Smooth muscle cell (in vitro differentiated cells): ENCODE data around the gene EDC3. TPM values are rescaled to one million over a fixed set of nuclear protein-coding genes. Genes with fewer than 3 reads are reported as not detected.
A peak's percentile ranks its signal among the peaks of the same experiment; 100 is the strongest.

ENCODE experiments used
- DNase-seq: peaks from one replicate; lab custom pipeline; 2025; ENCODE audit not compliant: unreplicated experiment; lab: John Stamatoyannopoulos, UW
- H2AFZ ChIP-seq: fragments of 200-600 bp; sonication (generic); 2 replicates; pipeline ENCODE4 v1.6.0; 2016; ENCODE audit warnings: antibody characterized with exemption, low read depth, mild to moderate bottlenecking
- H3F3A ChIP-seq: fragments of 200-600 bp; sonication (generic); 2 replicates; pipeline ENCODE4 v1.6.0; 2017; ENCODE audit warnings: antibody characterized with exemption, low read depth
- H3K27ac ChIP-seq: fragments of 200-600 bp; sonication (generic); 2 replicates; pipeline ENCODE4 v1.5.1; 2016; ENCODE audit warnings: low read depth, mild to moderate bottlenecking
- H3K27me3 ChIP-seq: fragments of 200-600 bp; sonication (generic); 2 replicates; pipeline ENCODE4 v1.6.1; 2016; ENCODE audit warnings: low read depth, mild to moderate bottlenecking
- H3K36me3 ChIP-seq: fragments of 200-600 bp; sonication (generic); 2 replicates; pipeline ENCODE4 v1.5.1; 2016; ENCODE audit warnings: low read depth
- H3K4me1 ChIP-seq: fragments of 200-600 bp; sonication (generic); 2 replicates; pipeline ENCODE4 v1.5.1; 2016; ENCODE audit warnings: low read depth
- H3K4me2 ChIP-seq: fragments of 200-600 bp; sonication (generic); 2 replicates; pipeline ENCODE4 v1.6.0; 2016; ENCODE audit warnings: mild to moderate bottlenecking
- H3K4me3 ChIP-seq: fragments of 200-600 bp; sonication (generic); 2 replicates; pipeline ENCODE4 v1.5.1; 2016; ENCODE audit warnings: mild to moderate bottlenecking
- H3K79me2 ChIP-seq: fragments of 200-600 bp; sonication (generic); 2 replicates; pipeline ENCODE4 v1.6.0; 2016; ENCODE audit warnings: low read depth, mild to moderate bottlenecking
- H3K9ac ChIP-seq: fragments of 200-600 bp; sonication (generic); 2 replicates; pipeline ENCODE4 v1.6.0; 2016; ENCODE audit warnings: low read depth
- H3K9me3 ChIP-seq: fragments of 200-600 bp; sonication (generic); replicated peaks from 2 replicates; pipeline ENCODE4 v1.5.1; 2016; ENCODE audit warnings: low read depth
- H4K20me1 ChIP-seq: fragments of 200-600 bp; sonication (generic); 2 replicates; pipeline ENCODE4 v1.6.0; 2016; ENCODE audit warnings: low read depth
- CTCF ChIP-seq: fragments of 200-600 bp; sonication (generic); IDR thresholded peaks from 2 replicates; pipeline ENCODE4 v1.5.1; 2017; ENCODE audit warnings: borderline replicate concordance, mild to moderate bottlenecking, antibody characterized with exemption; ENCODE audit not compliant: insufficient read depth, poor library complexity, severe bottlenecking
- WGBS: methylation state at CpG from one replicate; pipeline ENCODE4 v1.1.7; 2016; ENCODE audit warnings: low lambda C conversion rate; 5-methylcytosine and 5-hydroxymethylcytosine counted together
- polyA plus RNA-seq: library from polyadenylated mRNA; unstranded; fragments of >200 nt; fragmentation: Nextera tagmentation; extraction: Ambion mirVana; gene quantifications from 2 replicates; pipeline ENCODE4 v1.2.1, GENCODE V29; 2016
- total RNA-seq: library from RNA; depleted of rRNA; stranded (reverse); fragments of >200 nt; gene quantifications from 2 replicates; pipeline ENCODE4 v1.2.3, GENCODE V29; 2014

Gene EDC3
- total and polyA plus RNA-seq, 2 experiments from 2014 or later: 18.4 to 26.7 TPM

- H2AFZ ChIP-seq: no peak overlapping the region
- no peak overlapping the region for H3K27ac ChIP-seq
- DNase-seq: no peak
- H4K20me1 ChIP-seq: peaks cover 98% of the 10 kb centered on the region
- H3K4me3 ChIP-seq: no peak overlapping the region
- H3K4me2 ChIP-seq: no peak overlapping the region
- H3K4me1 ChIP-seq: peaks cover 6% of the 10 kb centered on the region
- peaks cover 58% of the 10 kb centered on the region for H3K79me2 ChIP-seq
- H3K9ac ChIP-seq: no peak overlapping the region
- H3K36me3 ChIP-seq: peaks cover 7% of the 10 kb centered on the region
- WGBS: 95% methylated on average over 21 of the region's 21 CpGs
- H3K9me3 ChIP-seq: no peaks in the 10 kb centered on the region
- TF ChIP-seq CTCF: no peak
- H3F3A ChIP-seq: peaks cover 5% of the 10 kb centered on the region
- no peaks in the 10 kb centered on the region for H3K27me3 ChIP-seq
These were observed 73.9 kb downstream of the EDC3 start for GRCh38 chr15:74621936-74622335.

GRCh38 chr15:74621546-74621920 lies 74.3 kb downstream of the EDC3 start:
- Histone ChIP-seq H3K9ac (no peak overlapping the region), H3K4me3 (no peak overlapping the region), H3K4me2 (no peak overlapping the region), H3F3A (peaks cover 5% of the 10 kb centered on the region), H2AFZ (no peak overlapping the region), H3K4me1 (peaks cover 9% of the 10 kb centered on the region), H3K36me3 (peaks cover 7% of the 10 kb centered on the region), H3K27ac (no peak overlapping the region), H3K9me3 (no peaks in the 10 kb centered on the region), H4K20me1 (peaks cover 98% of the 10 kb centered on the region), H3K27me3 (no peaks in the 10 kb centered on the region), H3K79me2 (peaks cover 62% of the 10 kb centered on the region)
- no peak for TF ChIP-seq CTCF
- DNase-seq: no peak
- WGBS: 96% methylated on average over 10 of the region's 16 CpGs

GRCh38 chr15:74620636-74621545 lies 74.9 kb downstream of the EDC3 start:
- no peak overlapping the region for H3K9ac ChIP-seq
- 74% methylated on average over 23 of the region's 23 CpGs for WGBS
- TF ChIP-seq CTCF: peak; percentile 73
- peaks cover 69% of the 10 kb centered on the region for H3K79me2 ChIP-seq
- no peak overlapping the region for H3K4me2 ChIP-seq
- no peak overlapping the region for H3K4me3 ChIP-seq
- H2AFZ ChIP-seq: no peak overlapping the region
- no peak for DNase-seq
- H3K27ac ChIP-seq: no peak overlapping the region
- peaks cover 7% of the 10 kb centered on the region for H3K36me3 ChIP-seq
- no peaks in the 10 kb centered on the region for H3K27me3 ChIP-seq
- H4K20me1 ChIP-seq: peaks cover 96% of the 10 kb centered on the region
- H3K4me1 ChIP-seq: peaks cover 9% of the 10 kb centered on the region
- peaks cover 5% of the 10 kb centered on the region for H3F3A ChIP-seq
- no peaks in the 10 kb centered on the region for H3K9me3 ChIP-seq
